Inflammatory macrophage (primary cell): ENCODE results near the gene UAP1L1.

Experiments
- DNase-seq, 2 donors: peaks; one replicate each; pipeline ENCODE4 v3.0.0-alpha.2; 2020 to 2022

The UAP1L1 gene

GRCh38 chr9:137077758-137078693 lies 709 bp downstream of the UAP1L1 start:
- peak; percentile 5 to 35 for DNase-seq

- DNase-seq: no peak
Measured at GRCh38 chr9:137078701-137079400, 1.5 kb downstream of the UAP1L1 start.

GRCh38 chr9:137079401-137079787 lies 2.1 kb downstream of the UAP1L1 start:
- DNase-seq: no peak

- no peak for DNase-seq
Measured at GRCh38 chr9:137080260-137081122, 3.2 kb downstream of the UAP1L1 start.

- no peak for DNase-seq
Measured at GRCh38 chr9:137082222-137082924, 5.1 kb downstream of the UAP1L1 start.

GRCh38 chr9:137082925-137083290 lies 5.6 kb downstream of the UAP1L1 start:
- no peak for DNase-seq

GRCh38 chr9:137083394-137084004 lies 6.2 kb downstream of the UAP1L1 start:
- peak; percentile 31 to 76 for DNase-seq

GRCh38 chr9:137084526-137084925 lies 7.2 kb downstream of the UAP1L1 start:
- DNase-seq: no peak

- peak in 1 of 2 donors; percentile 42 for DNase-seq
Measured at GRCh38 chr9:137085920-137086530, 8.7 kb downstream of the UAP1L1 start.

GRCh38 chr9:137086531-137087408 lies 9.5 kb downstream of the UAP1L1 start, which contains the start of gene MAN1B1:
MAN1B1 (plus strand) TSS chr9:137086985; CDS start chr9:137087000, 15 bp downstream.
- peak; percentile 99 to 100 for DNase-seq

GRCh38 chr9:137087409-137087925 lies 10.2 kb downstream of the UAP1L1 start:
- DNase-seq: peak; percentile 47 to 65

GRCh38 chr9:137088121-137088520 lies 10.8 kb downstream of the UAP1L1 start:
- DNase-seq: no peak

- DNase-seq: no peak
Measured at GRCh38 chr9:137089232-137089947, 12.1 kb downstream of the UAP1L1 start.

GRCh38 chr9:137095664-137096517 lies 18.6 kb downstream of the UAP1L1 start:
- DNase-seq: no peak

- no peak for DNase-seq
Measured at GRCh38 chr9:137096785-137097546, 19.6 kb downstream of the UAP1L1 start.

GRCh38 chr9:137097761-137098462 lies 20.6 kb downstream of the UAP1L1 start:
- no peak for DNase-seq

- DNase-seq: no peak
Measured at GRCh38 chr9:137099231-137099630, 21.9 kb downstream of the UAP1L1 start.
